HEK293 (cell line): ENCODE results near the gene CDK10.

Experiments used
- CTCF ChIA-PET: fragments of 350-600 bp; formaldehyde crosslinking; extraction: SDS; loops from one replicate; lab custom pipeline; 2021; ENCODE audit warnings: antibody characterized with exemption; lab: Yijun Ruan, JAX
- POLR2A ChIA-PET: fragments of 300-600 bp; formaldehyde crosslinking; extraction: SDS; loops from one replicate; lab custom pipeline; 2020; ENCODE audit warnings: antibody characterized with exemption, inconsistent platforms; lab: Yijun Ruan, JAX
- H3K27ac ChIP-seq: fragments of 200-500 bp; sonication (Bioruptor generic); 2 replicates; pipeline ENCODE4 v1.5.1; 2014; ENCODE audit warnings: low read depth, low read length, control low read depth, inconsistent platforms; ENCODE audit errors: extremely low read depth
- H3K36me3 ChIP-seq, 2 experiments: fragments of 200-500 bp in 1 of 2; sonication (Bioruptor generic) in 1 of 2; 1 replicate in 1 of 2; 2 replicates in 1 of 2; pipeline ENCODE4 v1.5.1; 2014 to 2017; ENCODE audit warnings: inconsistent platforms in 2 of 2, low read length in 2 of 2; ENCODE audit not compliant: control insufficient read depth in 2 of 2, insufficient read depth in 1 of 2
- H3K4me1 ChIP-seq: fragments of 200-500 bp; sonication (Bioruptor generic); 2 replicates; pipeline ENCODE4 v1.5.1; 2014; ENCODE audit warnings: mild to moderate bottlenecking, low read length, inconsistent platforms; ENCODE audit not compliant: control insufficient read depth, insufficient read depth
- H3K4me3 ChIP-seq: 2 replicates; pipeline ENCODE4 v1.5.1; 2011; ENCODE audit warnings: low read depth, mild to moderate bottlenecking, control low read depth, low read length, moderate library complexity
- H3K9me3 ChIP-seq: fragments of 200-500 bp; sonication (Bioruptor generic); 2 replicates; pipeline ENCODE4 v1.5.1; 2014; ENCODE audit warnings: low read depth, low read length, inconsistent platforms; ENCODE audit not compliant: control insufficient read depth, insufficient read depth
- BCL11B ChIP-seq: fragments of 450-650 bp; formaldehyde crosslinking; IDR thresholded peaks from 2 replicates; pipeline ENCODE4 v1.5.1; 2016; ENCODE audit warnings: low read depth, missing biosample characterization, missing genetic modification characterization
- PRDM1 ChIP-seq: fragments of 450-650 bp; formaldehyde crosslinking; IDR thresholded peaks from 2 replicates; pipeline ENCODE4; 2016; ENCODE audit warnings: missing biosample characterization, missing genetic modification characterization
- SP7 ChIP-seq: fragments of 450-650 bp; formaldehyde crosslinking; IDR thresholded peaks from 2 replicates; pipeline ENCODE4 v1.5.1; 2016; ENCODE audit warnings: missing biosample characterization, missing genetic modification characterization
- YY1 ChIP-seq: fragments of 450-650 bp; formaldehyde crosslinking; IDR thresholded peaks from 2 replicates; pipeline ENCODE4 v1.5.1; 2018; ENCODE audit warnings: missing biosample characterization, missing genetic modification characterization
- ZBTB1 ChIP-seq: fragments of 450-650 bp; formaldehyde crosslinking; IDR thresholded peaks from 2 replicates; pipeline ENCODE4 v1.5.1; 2016; ENCODE audit warnings: missing biosample characterization, missing genetic modification characterization
- ZBTB20 ChIP-seq: fragments of 450-650 bp; formaldehyde crosslinking; IDR thresholded peaks from 2 replicates; pipeline ENCODE4 v1.5.1; 2016; ENCODE audit warnings: missing biosample characterization, missing genetic modification characterization
- ZBTB21 ChIP-seq: fragments of 450-650 bp; formaldehyde crosslinking; IDR thresholded peaks from 2 replicates; pipeline ENCODE4 v1.5.1; 2017; ENCODE audit warnings: missing biosample characterization, missing genetic modification characterization
- ZBTB7A ChIP-seq: fragments of 450-650 bp; formaldehyde crosslinking; IDR thresholded peaks from 2 replicates; pipeline ENCODE4 v1.5.1; 2016; ENCODE audit warnings: low read depth, missing biosample characterization, missing genetic modification characterization
- ZEB2 ChIP-seq: fragments of 450-650 bp; formaldehyde crosslinking; IDR thresholded peaks from 2 replicates; pipeline ENCODE4 v1.5.1; 2016; ENCODE audit warnings: missing biosample characterization, missing genetic modification characterization
- ZFHX2 ChIP-seq: fragments of 450-650 bp; formaldehyde crosslinking; conservative IDR thresholded peaks from 2 replicates; pipeline ENCODE4 v1.5.1; 2016; ENCODE audit warnings: missing biosample characterization, missing genetic modification characterization
- ZNF121 ChIP-seq: fragments of 450-650 bp; formaldehyde crosslinking; IDR thresholded peaks from 2 replicates; pipeline ENCODE4 v1.5.1; 2016; ENCODE audit warnings: missing biosample characterization, missing genetic modification characterization
- ZNF138 ChIP-seq: fragments of 450-650 bp; formaldehyde crosslinking; IDR thresholded peaks from 2 replicates; pipeline ENCODE4 v1.5.1; 2016; ENCODE audit warnings: missing biosample characterization, missing genetic modification characterization, borderline replicate concordance
- ZNF155 ChIP-seq: fragments of 450-650 bp; formaldehyde crosslinking; IDR thresholded peaks from 2 replicates; pipeline ENCODE4 v1.5.1; 2016; ENCODE audit warnings: missing biosample characterization, missing genetic modification characterization
- ZNF223 ChIP-seq: fragments of 450-650 bp; formaldehyde crosslinking; IDR thresholded peaks from 2 replicates; pipeline ENCODE4 v1.5.1; 2016; ENCODE audit warnings: missing biosample characterization, missing genetic modification characterization
- ZNF510 ChIP-seq: fragments of 450-650 bp; formaldehyde crosslinking; IDR thresholded peaks from 2 replicates; pipeline ENCODE4 v1.5.1; 2018; ENCODE audit warnings: mild to moderate bottlenecking, missing genetic modification characterization, missing biosample characterization; ENCODE audit not compliant: insufficient replicate concordance
- ZNF529 ChIP-seq: fragments of 450-650 bp; formaldehyde crosslinking; IDR thresholded peaks from 2 replicates; pipeline ENCODE4 v1.5.1; 2017; ENCODE audit warnings: missing genetic modification characterization, missing biosample characterization; ENCODE audit not compliant: insufficient replicate concordance
- ZNF530 ChIP-seq: fragments of 450-650 bp; formaldehyde crosslinking; IDR thresholded peaks from 2 replicates; pipeline ENCODE4 v1.5.1; 2016; ENCODE audit warnings: low read depth, missing biosample characterization, missing genetic modification characterization
- ZNF544 ChIP-seq: fragments of 450-650 bp; formaldehyde crosslinking; IDR thresholded peaks from 2 replicates; pipeline ENCODE4 v1.5.0; 2017; ENCODE audit warnings: missing biosample characterization, missing genetic modification characterization
- ZNF623 ChIP-seq: fragments of 450-650 bp; formaldehyde crosslinking; IDR thresholded peaks from 2 replicates; pipeline ENCODE4 v1.5.1; 2016; ENCODE audit warnings: missing biosample characterization, missing genetic modification characterization
- ZNF76 ChIP-seq: fragments of 450-650 bp; formaldehyde crosslinking; IDR thresholded peaks from 2 replicates; pipeline ENCODE4; 2016; ENCODE audit warnings: low read depth, missing biosample characterization, missing genetic modification characterization, borderline replicate concordance
- ZNF785 ChIP-seq: fragments of 450-650 bp; formaldehyde crosslinking; IDR thresholded peaks from 2 replicates; pipeline ENCODE4 v1.5.1; 2016; ENCODE audit warnings: missing biosample characterization, missing genetic modification characterization
- ZNF843 ChIP-seq: fragments of 450-650 bp; formaldehyde crosslinking; IDR thresholded peaks from 2 replicates; pipeline ENCODE4 v1.5.1; 2016; ENCODE audit warnings: missing biosample characterization, missing genetic modification characterization
- TF ChIP-seq, protein P1 (sequence below): fragments of 450-650 bp; formaldehyde crosslinking; IDR thresholded peaks from 2 replicates; pipeline ENCODE4 v1.5.1; 2016; ENCODE audit warnings: missing biosample characterization, missing genetic modification characterization
- TF ChIP-seq, protein P2 (sequence below): fragments of 450-650 bp; formaldehyde crosslinking; IDR thresholded peaks from 2 replicates; pipeline ENCODE4 v1.5.1; 2016; ENCODE audit warnings: missing biosample characterization, missing genetic modification characterization

The CDK10 gene

DNA sequence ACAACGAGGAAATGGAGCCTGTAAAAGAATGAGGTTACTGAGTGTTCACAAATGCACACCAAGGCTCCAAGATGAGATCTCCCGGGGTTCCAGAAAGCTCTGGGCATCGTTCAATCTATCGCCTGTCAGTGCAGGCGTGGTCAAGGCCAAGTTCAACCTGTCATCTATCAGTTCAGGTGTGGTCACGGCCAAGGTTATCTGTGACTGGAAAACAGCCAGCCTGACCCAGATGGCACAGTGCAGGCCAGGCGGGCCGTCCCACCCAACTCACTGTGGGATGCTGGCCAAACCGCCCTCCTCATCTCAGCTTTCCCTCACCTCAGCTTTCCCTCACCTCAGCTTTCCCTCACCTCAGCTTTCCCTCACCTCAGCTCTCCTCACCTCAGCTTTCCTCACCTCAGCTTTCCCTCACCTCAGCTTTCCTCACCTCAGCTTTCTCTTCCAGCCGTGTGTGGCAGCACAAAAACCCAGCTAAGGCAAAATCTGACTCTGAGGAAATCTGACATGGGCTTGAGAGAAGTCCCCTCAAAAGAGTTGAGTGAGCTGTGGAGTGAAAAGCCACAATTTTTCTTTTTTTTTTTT is 31.3 kb upstream of the CDK10 start:
- H3K4me3 ChIP-seq, result no peak overlapping the region
- no peak overlapping the region for H3K27ac ChIP-seq
- TF ChIP-seq ZNF623 (tag by site-specific recombination) (no peak), PRDM1 (tag by site-specific recombination) (peak; percentile 99), ZBTB7A (no peak), ZBTB21 (tag by site-specific recombination) (no peak), YY1 (tag by site-specific recombination) (no peak)
- TF ChIP-seq, protein P1, sequence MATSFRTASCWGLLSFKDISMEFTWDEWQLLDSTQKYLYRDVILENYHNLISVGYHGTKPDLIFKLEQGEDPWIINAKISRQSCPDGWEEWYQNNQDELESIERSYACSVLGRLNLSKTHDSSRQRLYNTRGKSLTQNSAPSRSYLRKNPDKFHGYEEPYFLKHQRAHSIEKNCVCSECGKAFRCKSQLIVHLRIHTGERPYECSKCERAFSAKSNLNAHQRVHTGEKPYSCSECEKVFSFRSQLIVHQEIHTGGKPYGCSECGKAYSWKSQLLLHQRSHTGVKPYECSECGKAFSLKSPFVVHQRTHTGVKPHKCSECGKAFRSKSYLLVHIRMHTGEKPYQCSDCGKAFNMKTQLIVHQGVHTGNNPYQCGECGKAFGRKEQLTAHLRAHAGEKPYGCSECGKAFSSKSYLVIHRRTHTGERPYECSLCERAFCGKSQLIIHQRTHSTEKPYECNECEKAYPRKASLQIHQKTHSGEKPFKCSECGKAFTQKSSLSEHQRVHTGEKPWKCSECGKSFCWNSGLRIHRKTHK (tag by site-specific recombination), result no peak
- TF ChIP-seq, all 188 proteins: peak for 1
- CTCF ChIA-PET, result interaction anchor here (2.3 kb wide), 1 partner anchor 14 kb away, joined by 9 read pairs; no protein-coding TSS in a partner anchor
- 0 out of 2 replicates have a peak, but pooled peaks cover 3% of the 10 kb centered on the region for H3K4me1 ChIP-seq
- POLR2A ChIA-PET, result interaction anchor here (1.4 kb wide), 1 partner anchor 31 kb away, joined by 3 read pairs; the partner anchor contains the start of gene CDK10
- peaks cover 0 to 42% of the 10 kb centered on the region in 2 experiments; a peak in 2 of 3 replicates for H3K36me3 ChIP-seq
- H3K9me3 ChIP-seq, result no peaks in the 10 kb centered on the region

DNA sequence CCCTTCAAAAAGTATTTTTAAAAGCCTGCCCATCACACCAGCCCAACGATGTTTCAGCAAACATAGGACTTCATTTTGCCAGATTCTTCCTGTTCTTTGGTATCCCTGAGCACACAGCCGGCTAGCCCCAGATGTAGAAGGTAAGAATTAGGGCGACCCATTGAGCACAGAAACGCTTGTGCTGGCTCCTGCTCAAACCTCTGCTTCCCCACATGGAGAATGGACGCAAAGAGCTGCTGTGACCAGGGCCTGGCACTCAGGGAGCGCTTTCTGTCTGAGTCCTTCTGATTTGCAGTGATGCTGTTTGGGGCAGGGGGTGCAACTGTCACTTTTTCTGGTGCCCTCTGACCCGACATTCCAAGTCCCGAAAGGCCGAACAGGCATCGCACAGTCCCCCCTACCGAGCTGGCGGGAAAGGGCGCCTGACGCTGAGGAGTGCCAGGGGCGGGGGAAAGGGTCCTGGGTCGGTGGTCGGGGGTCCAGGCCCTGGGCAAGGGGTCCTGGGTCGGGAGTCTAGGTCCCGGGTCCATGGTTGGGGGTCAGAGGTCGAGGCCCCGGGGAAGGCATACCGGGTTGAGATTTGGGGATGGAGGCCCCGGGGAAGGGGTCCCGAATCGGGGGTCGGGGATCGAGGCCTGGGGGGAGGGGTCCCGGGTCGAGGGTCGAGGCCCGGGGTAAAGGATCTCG is 29.9 kb upstream of the CDK10 start:
- Histone ChIP-seq H3K4me1 (0 out of 2 replicates have a peak, but pooled peaks cover 3% of the 10 kb centered on the region), H3K9me3 (no peaks in the 10 kb centered on the region), H3K27ac (peak overlapping the region; percentile 77; the same call in 1 of the 2 replicates), H3K36me3 (peaks cover 0 to 43% of the 10 kb centered on the region in 2 experiments; a peak in 2 of 3 replicates), H3K4me3 (peak overlapping the region; percentile 93)
- ChIA-PET POLR2A (interaction anchor here (1.2 kb wide), 1 partner anchor 9 kb away, joined by 4 read pairs; no protein-coding TSS in a partner anchor), CTCF (interaction anchor here (0.8 to 2.3 kb wide), 2 partner anchors 14 to 15 kb away, joined by 4 to 9 read pairs; no protein-coding TSS in a partner anchor)
- TF ChIP-seq ZNF843 (tag by site-specific recombination) (no peak), ZNF510 (no peak), ZBTB20 (tag by site-specific recombination) (peak; percentile 35; the same call in 1 of the 2 replicates)

DNA sequence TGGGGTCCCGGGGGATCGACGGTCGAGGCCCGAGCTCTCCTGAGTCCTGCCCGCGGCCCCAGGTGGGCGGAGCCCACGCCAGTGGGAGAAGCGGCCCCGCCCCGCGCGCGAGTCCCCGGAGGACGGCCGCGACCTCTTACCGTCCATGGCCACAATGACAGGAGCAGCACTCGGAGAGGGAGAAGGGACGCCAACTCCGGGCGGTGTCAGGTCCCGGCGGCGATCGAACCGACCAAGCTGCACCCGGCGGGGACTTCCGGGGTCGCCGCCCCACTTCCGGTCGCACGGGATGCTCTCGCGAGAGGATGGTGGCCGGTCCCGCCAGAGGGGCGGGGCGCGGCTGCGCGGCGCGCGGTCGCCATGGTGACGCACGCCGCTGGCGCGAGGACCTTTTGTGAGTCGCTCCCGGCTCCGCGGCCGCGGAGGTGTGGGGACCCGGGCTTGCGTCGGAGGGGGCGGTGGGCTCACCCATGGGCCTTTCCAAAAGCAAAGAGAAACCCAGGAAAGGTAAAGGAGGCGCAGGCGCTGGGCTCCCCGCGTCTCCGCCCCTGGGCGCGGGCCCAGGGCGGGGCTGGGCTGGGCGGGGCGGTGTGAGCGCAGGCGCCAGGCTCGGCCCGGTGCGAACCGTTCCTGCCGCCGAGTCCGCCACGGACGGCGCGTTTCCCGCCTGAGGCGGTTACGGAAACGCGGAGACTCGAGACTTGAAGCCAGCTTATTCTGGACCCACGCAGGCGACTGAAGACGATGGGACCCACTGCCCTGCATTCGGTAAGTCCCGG is 28.9 kb upstream of the CDK10 start, which contains the start of the genes CHMP1A and SPATA33:
CHMP1A (minus strand) TSS at position 267 of the 779 bp plus-strand sequence; CDS start at position 147, 120 bp downstream.
SPATA33 (plus strand) TSS at position 395 of the 779 bp plus-strand sequence; CDS start at position 471, 76 bp downstream.
- H3K27ac ChIP-seq, result peak within 1 kb of the TSS; percentile 77
- peak within 1 kb of the TSS; percentile 93 for H3K4me3 ChIP-seq
- H3K9me3 ChIP-seq, result no peaks in the 10 kb centered on the region
- 0 out of 2 replicates have a peak, but pooled peaks cover 3% of the 10 kb centered on the region for H3K4me1 ChIP-seq
- H3K36me3 ChIP-seq, result peaks cover 5 to 43% of the 10 kb centered on the region in 2 experiments; a peak in 2 of 3 replicates
- ChIA-PET CTCF (interaction anchor here (0.7 to 0.8 kb wide), 3 partner anchors 8 to 96 kb away, joined by 3 to 4 read pairs (median 3); no protein-coding TSS in a partner anchor), POLR2A (interaction anchor here (0.5 to 1.9 kb wide), 4 partner anchors 10 to 791 kb away, joined by 3 to 8 read pairs (median 4); partner anchors contain the start of gene CDK10)
- TF ChIP-seq SP7 (tag by site-specific recombination), result peak; percentile 68; the same call in 1 of the 2 replicates
- TF ChIP-seq, protein P2, sequence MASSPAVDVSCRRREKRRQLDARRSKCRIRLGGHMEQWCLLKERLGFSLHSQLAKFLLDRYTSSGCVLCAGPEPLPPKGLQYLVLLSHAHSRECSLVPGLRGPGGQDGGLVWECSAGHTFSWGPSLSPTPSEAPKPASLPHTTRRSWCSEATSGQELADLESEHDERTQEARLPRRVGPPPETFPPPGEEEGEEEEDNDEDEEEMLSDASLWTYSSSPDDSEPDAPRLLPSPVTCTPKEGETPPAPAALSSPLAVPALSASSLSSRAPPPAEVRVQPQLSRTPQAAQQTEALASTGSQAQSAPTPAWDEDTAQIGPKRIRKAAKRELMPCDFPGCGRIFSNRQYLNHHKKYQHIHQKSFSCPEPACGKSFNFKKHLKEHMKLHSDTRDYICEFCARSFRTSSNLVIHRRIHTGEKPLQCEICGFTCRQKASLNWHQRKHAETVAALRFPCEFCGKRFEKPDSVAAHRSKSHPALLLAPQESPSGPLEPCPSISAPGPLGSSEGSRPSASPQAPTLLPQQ (tag by site-specific recombination), result no peak
- TF ChIP-seq PRDM1 (tag by site-specific recombination), result no peak
- TF ChIP-seq ZBTB1 (tag by site-specific recombination), result no peak
- TF ChIP-seq ZNF785, result no peak
- TF ChIP-seq ZNF76 (tag by site-specific recombination), result peak; percentile 61; the same call in 1 of the 2 replicates
- no peak for TF ChIP-seq ZNF529 (tag by site-specific recombination)
- no peak for TF ChIP-seq ZNF155
- TF ChIP-seq ZFHX2 (tag by site-specific recombination), result peak; percentile 44; the same call in 1 of the 2 replicates
- TF ChIP-seq, protein P1 (tag by site-specific recombination), result no peak
- TF ChIP-seq ZNF530 (tag by site-specific recombination), result no peak
- no peak for TF ChIP-seq ZNF121 (tag by site-specific recombination)
- TF ChIP-seq ZNF223 (tag by site-specific recombination), result no peak
- TF ChIP-seq ZNF544, result no peak
- peak; percentile 60 for TF ChIP-seq ZEB2 (tag by site-specific recombination)
- no peak for TF ChIP-seq BCL11B (tag by site-specific recombination)
- TF ChIP-seq ZNF138 (tag by site-specific recombination), result no peak
- TF ChIP-seq ZBTB7A, result peak; percentile 79; the same call in 1 of the 2 replicates
